ENCODE results near the gene RBM26.
"Not testable (repeated sequence)": the region's sequence is repeated elsewhere in the genome, so short reads cannot be mapped to it uniquely, and the experiment has no call there.

RBM26 gene

DNA sequence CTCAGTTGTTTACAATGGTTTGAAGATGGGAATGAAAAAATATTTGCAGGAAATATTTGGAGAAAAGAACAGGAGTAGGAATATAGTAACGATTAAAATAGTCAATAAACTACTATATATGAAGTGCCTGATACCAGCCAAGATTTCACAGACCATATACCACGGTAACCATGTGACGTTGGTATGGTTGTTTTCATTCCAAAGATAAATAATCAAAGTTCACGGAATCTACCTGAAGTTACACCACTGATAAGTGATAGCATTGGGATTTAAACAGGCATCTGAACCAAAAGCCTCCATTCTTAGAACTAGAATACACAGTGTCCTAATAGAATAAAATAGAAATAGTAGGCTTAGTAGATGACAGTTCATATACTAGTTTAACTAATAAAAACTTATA lies 123.5 kb downstream of the RBM26 start:
- H3K36me3 ChIP-seq (ENCODE audit: insufficient read depth, low read length): no peaks in the 10 kb centered on the region

DNA sequence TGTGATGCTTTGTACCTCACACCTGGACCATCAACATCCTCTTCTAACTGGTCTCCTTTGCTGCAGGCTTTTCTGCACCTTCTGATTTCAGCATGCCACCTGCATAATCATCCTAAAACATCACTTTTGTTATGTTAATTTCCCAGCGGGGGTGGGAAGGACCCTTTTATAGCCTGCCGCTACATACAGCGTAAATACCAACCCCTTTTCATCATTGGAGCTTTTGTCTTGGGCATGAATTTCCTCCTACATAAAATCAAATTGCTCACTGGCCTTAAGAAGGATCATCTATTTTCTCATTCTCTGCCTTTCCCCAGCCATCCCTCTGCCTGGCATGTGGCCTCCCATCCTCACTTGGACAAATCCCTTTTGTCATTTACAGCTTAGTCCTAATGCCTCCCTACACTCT lies 124.7 kb downstream of the RBM26 start:
- Histone ChIP-seq H3K4me3 (ENCODE audit: low read depth, low read length) (no peak overlapping the region), H2AFZ (ENCODE audit: low read length, unreplicated experiment) (no peak overlapping the region), H3K36me3 (ENCODE audit: insufficient read depth, low read length) (no peaks in the 10 kb centered on the region), H3K27me3 (ENCODE audit: insufficient read depth, low read length) (no peaks in the 10 kb centered on the region), H3K79me2 (ENCODE audit: control insufficient read depth, insufficient read depth, low read length, unreplicated experiment) (no peaks in the 10 kb centered on the region), H3K27ac (ENCODE audit: low read depth, low read length) (no peak overlapping the region), H3K4me1 (ENCODE audit: control insufficient read depth, insufficient read depth, low read length, unreplicated experiment) (no peaks in the 10 kb centered on the region)

More for the DNA sequence above, 123.5 kb downstream of the RBM26 start:
- H3K27me3 ChIP-seq (ENCODE audit: insufficient read depth, low read length): no peaks in the 10 kb centered on the region
- no peak overlapping the region for H2AFZ ChIP-seq (ENCODE audit: low read length, unreplicated experiment)
- no peak overlapping the region for H3K27ac ChIP-seq (ENCODE audit: low read depth, low read length)
- H3K4me1 ChIP-seq (ENCODE audit: control insufficient read depth, insufficient read depth, low read length, unreplicated experiment): no peaks in the 10 kb centered on the region
- H3K4me3 ChIP-seq (ENCODE audit: low read depth, low read length): no peak overlapping the region
- no peaks in the 10 kb centered on the region for H3K79me2 ChIP-seq (ENCODE audit: control insufficient read depth, insufficient read depth, low read length, unreplicated experiment)

DNA sequence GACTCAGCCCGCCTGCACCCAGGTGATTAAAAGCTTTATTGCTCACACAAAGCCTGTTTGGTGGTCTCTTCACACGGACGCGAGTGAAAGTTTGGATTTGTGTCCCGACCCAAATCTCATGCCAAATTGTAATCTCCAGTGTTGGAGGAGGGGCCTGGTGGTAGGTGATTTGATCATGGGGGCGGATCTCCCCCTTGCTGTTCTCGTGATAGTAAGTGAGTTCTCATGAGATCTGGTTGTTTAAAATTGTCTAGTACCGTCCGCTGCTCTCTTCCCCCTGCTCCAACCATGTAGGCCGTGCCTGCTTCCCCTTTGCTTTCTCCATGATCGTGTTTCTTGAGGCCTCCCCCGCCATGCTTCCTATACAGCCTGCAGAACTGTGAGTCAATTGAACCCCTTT lies 126.3 kb downstream of the RBM26 start:
- H3K4me3 ChIP-seq (ENCODE audit: low read depth, low read length); H2AFZ ChIP-seq (ENCODE audit: low read length, unreplicated experiment); H3K36me3 ChIP-seq (ENCODE audit: insufficient read depth, low read length); H3K27ac ChIP-seq (ENCODE audit: low read depth, low read length); H3K79me2 ChIP-seq (ENCODE audit: control insufficient read depth, insufficient read depth, low read length, unreplicated experiment); H3K27me3 ChIP-seq (ENCODE audit: insufficient read depth, low read length); H3K4me1 ChIP-seq (ENCODE audit: control insufficient read depth, insufficient read depth, low read length, unreplicated experiment): not testable (repeated sequence)

DNA sequence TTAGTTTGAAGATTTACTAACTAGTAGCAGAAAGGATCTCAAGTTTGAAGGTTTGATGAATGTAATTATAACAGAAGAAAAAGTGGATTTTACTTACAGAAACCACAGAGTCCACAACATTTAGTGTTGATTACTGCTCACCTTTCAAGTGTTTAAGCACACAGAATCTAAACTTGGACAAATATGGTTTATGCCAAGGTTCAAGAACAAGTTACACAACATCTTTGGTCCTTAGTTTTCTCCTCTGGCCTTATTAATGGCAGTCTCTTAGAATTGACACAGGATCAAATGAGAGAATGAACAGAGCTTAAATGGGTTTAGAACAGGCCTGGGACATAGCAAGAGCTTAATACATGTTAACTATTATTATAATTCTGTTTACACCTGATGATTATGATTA lies 133.0 kb downstream of the RBM26 start:
- no peak overlapping the region for H2AFZ ChIP-seq (ENCODE audit: low read length, unreplicated experiment)
- H3K79me2 ChIP-seq (ENCODE audit: control insufficient read depth, insufficient read depth, low read length, unreplicated experiment): no peaks in the 10 kb centered on the region
- H3K4me1 ChIP-seq (ENCODE audit: control insufficient read depth, insufficient read depth, low read length, unreplicated experiment): no peaks in the 10 kb centered on the region
- H3K36me3 ChIP-seq (ENCODE audit: insufficient read depth, low read length): no peaks in the 10 kb centered on the region
- H3K27ac ChIP-seq (ENCODE audit: low read depth, low read length): no peak overlapping the region
- peaks cover 22% of the 10 kb centered on the region; the same call in 1 of the 2 replicates for H3K27me3 ChIP-seq (ENCODE audit: insufficient read depth, low read length)
- H3K4me3 ChIP-seq (ENCODE audit: low read depth, low read length): no peak overlapping the region

DNA sequence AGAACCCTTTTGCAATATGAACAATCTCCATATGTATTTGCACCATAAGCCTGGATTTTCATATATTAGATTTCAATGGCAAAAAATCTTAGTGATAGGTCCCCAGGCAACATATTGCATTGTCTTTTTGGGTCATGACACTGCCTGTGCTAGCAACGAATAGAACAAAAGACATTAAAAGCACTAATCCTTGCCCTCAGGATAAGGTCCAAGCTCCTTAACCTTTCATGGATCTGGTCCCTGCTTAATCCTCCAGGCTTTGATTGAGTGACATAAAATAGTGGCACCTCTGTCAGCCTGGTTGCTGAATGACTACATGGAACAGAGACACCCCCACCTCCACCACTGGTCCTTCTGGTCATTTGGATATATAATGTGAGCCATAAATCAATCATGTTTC lies 134.4 kb downstream of the RBM26 start:
- no peak overlapping the region for H3K27ac ChIP-seq (ENCODE audit: low read depth, low read length)
- H3K79me2 ChIP-seq (ENCODE audit: control insufficient read depth, insufficient read depth, low read length, unreplicated experiment): no peaks in the 10 kb centered on the region
- H2AFZ ChIP-seq (ENCODE audit: low read length, unreplicated experiment): no peak overlapping the region
- no peaks in the 10 kb centered on the region for H3K4me1 ChIP-seq (ENCODE audit: control insufficient read depth, insufficient read depth, low read length, unreplicated experiment)
- no peak overlapping the region for H3K4me3 ChIP-seq (ENCODE audit: low read depth, low read length)
- no peaks in the 10 kb centered on the region for H3K36me3 ChIP-seq (ENCODE audit: insufficient read depth, low read length)
- peaks cover 24% of the 10 kb centered on the region for H3K27me3 ChIP-seq (ENCODE audit: insufficient read depth, low read length)

DNA sequence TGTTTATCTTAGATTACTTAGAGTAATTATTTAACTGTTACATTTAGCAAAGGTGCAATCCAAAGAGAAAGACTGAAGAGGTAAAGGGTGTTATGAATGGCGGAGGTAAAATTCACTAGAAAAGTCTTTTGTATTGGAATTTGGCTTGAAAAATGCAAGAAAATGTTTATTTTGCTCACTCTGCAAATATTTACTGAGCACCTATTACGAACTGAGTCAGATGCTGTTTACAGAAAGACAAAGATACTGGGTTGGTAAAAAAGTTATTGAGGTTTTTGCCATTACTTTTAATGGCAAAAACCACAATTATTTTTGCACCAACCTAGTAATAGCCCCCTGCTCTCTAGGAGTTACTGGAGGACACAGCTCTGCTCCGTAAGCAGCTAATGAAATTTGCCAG lies 135.2 kb downstream of the RBM26 start:
- Histone ChIP-seq H3K4me3 (ENCODE audit: low read depth, low read length) (no peak overlapping the region), H3K27ac (ENCODE audit: low read depth, low read length) (no peak overlapping the region)

More for the DNA sequence above, 135.2 kb downstream of the RBM26 start:
- Histone ChIP-seq H2AFZ (ENCODE audit: low read length, unreplicated experiment) (no peak overlapping the region), H3K4me1 (ENCODE audit: control insufficient read depth, insufficient read depth, low read length, unreplicated experiment) (no peaks in the 10 kb centered on the region), H3K79me2 (ENCODE audit: control insufficient read depth, insufficient read depth, low read length, unreplicated experiment) (no peaks in the 10 kb centered on the region), H3K36me3 (ENCODE audit: insufficient read depth, low read length) (no peaks in the 10 kb centered on the region), H3K27me3 (ENCODE audit: insufficient read depth, low read length) (peaks cover 28% of the 10 kb centered on the region)

All from ACC112 (cell line).